Osteoblast (primary cell): ENCODE measurements around the gene SCEL. TPM values are rescaled to one million over a fixed set of nuclear protein-coding genes. Genes with fewer than 3 reads are reported as not detected.
A peak's percentile ranks its signal among the peaks of the same experiment; 100 is the strongest.

Experiments used
- DNase-seq: peaks from one replicate; pipeline ENCODE4 v3.0.0; 2011; ENCODE audit warnings: low spot score, mixed read lengths; ENCODE audit not compliant: insufficient read length; ENCODE audit errors: missing footprints
- H2AFZ ChIP-seq: 2 replicates; pipeline ENCODE4 v1.6.0; 2011; ENCODE audit warnings: mild to moderate bottlenecking, low read length
- H3K27ac ChIP-seq: 2 replicates; pipeline ENCODE4 v1.5.1; 2011; ENCODE audit warnings: mild to moderate bottlenecking, low read depth, low read length, moderate library complexity
- H3K27me3 ChIP-seq: 2 replicates; pipeline ENCODE4 v1.6.0; 2012; ENCODE audit warnings: mild to moderate bottlenecking, control low read depth, inconsistent platforms, low read length, moderate library complexity; ENCODE audit not compliant: insufficient read depth
- H3K36me3 ChIP-seq: 2 replicates; pipeline ENCODE4 v1.5.1; 2011; ENCODE audit warnings: mild to moderate bottlenecking, low read length, control low read depth, moderate library complexity; ENCODE audit not compliant: insufficient read depth
- H3K4me1 ChIP-seq: 2 replicates; pipeline ENCODE4 v1.5.1; 2011; ENCODE audit warnings: mild to moderate bottlenecking, low read length, control low read depth, moderate library complexity; ENCODE audit not compliant: insufficient read depth
- H3K4me2 ChIP-seq: 2 replicates; pipeline ENCODE4 v1.6.0; 2011; ENCODE audit warnings: mild to moderate bottlenecking, low read length; ENCODE audit not compliant: insufficient read depth
- H3K4me3 ChIP-seq: fragments of 200-600 bp; sonication (generic); 3 replicates; pipeline ENCODE4 v1.5.1; 2012; ENCODE audit warnings: mild to moderate bottlenecking, low read length, inconsistent platforms; ENCODE audit not compliant: insufficient read depth
- H3K79me2 ChIP-seq: 2 replicates; pipeline ENCODE4 v1.6.0; 2012; ENCODE audit warnings: mild to moderate bottlenecking, low read length, control low read depth, inconsistent platforms; ENCODE audit not compliant: insufficient read depth
- H3K9me3 ChIP-seq: 2 replicates; pipeline ENCODE4 v1.5.1; 2011; ENCODE audit warnings: low read depth, low read length, control low read depth
- H4K20me1 ChIP-seq: 2 replicates; pipeline ENCODE4 v1.6.0; 2012; ENCODE audit warnings: mild to moderate bottlenecking, low read length, control low read depth; ENCODE audit not compliant: insufficient read depth
- CTCF ChIP-seq: IDR thresholded peaks from 2 replicates; pipeline ENCODE4 v1.5.1; 2011; ENCODE audit warnings: mild to moderate bottlenecking, low read depth, low read length, moderate library complexity; ENCODE audit errors: extremely low read depth
- total RNA-seq: library from RNA; depleted of rRNA; stranded (reverse); fragments of >200 nt; gene quantifications from 2 replicates; pipeline ENCODE4 v1.2.3, GENCODE V29; 2012

The SCEL gene
- total RNA-seq, 1 donor, result not detected

GRCh38 chr13:77565635-77566034 lies 30.1 kb downstream of the SCEL start:
- H3K9me3 ChIP-seq, result no peaks in the 10 kb centered on the region
- H3K79me2 ChIP-seq, result no peaks in the 10 kb centered on the region
- H2AFZ ChIP-seq, result no peak overlapping the region
- no peaks in the 10 kb centered on the region for H4K20me1 ChIP-seq
- no peaks in the 10 kb centered on the region for H3K4me1 ChIP-seq
- no peak overlapping the region for H3K4me3 ChIP-seq
- H3K27me3 ChIP-seq, result no peaks in the 10 kb centered on the region
- no peak for DNase-seq
- peak; percentile 47 for TF ChIP-seq CTCF
- H3K36me3 ChIP-seq, result no peaks in the 10 kb centered on the region
- H3K4me2 ChIP-seq, result no peak overlapping the region
- no peak overlapping the region for H3K27ac ChIP-seq

- Histone ChIP-seq H4K20me1 (no peaks in the 10 kb centered on the region), H2AFZ (no peak overlapping the region), H3K79me2 (no peaks in the 10 kb centered on the region), H3K4me3 (no peak overlapping the region), H3K27ac (no peak overlapping the region), H3K27me3 (no peaks in the 10 kb centered on the region), H3K36me3 (no peaks in the 10 kb centered on the region), H3K4me2 (no peak overlapping the region), H3K4me1 (no peaks in the 10 kb centered on the region), H3K9me3 (no peaks in the 10 kb centered on the region)
- no peak for TF ChIP-seq CTCF
- no peak for DNase-seq
These were observed 36.5 kb downstream of the SCEL start for GRCh38 chr13:77571956-77572355.

GRCh38 chr13:77574096-77574495 lies 38.6 kb downstream of the SCEL start:
- no peaks in the 10 kb centered on the region for H3K27me3 ChIP-seq
- no peaks in the 10 kb centered on the region for H4K20me1 ChIP-seq
- H3K9me3 ChIP-seq, result no peaks in the 10 kb centered on the region
- no peaks in the 10 kb centered on the region for H3K36me3 ChIP-seq
- H3K4me2 ChIP-seq, result no peak overlapping the region
- H2AFZ ChIP-seq, result no peak overlapping the region
- no peaks in the 10 kb centered on the region for H3K4me1 ChIP-seq
- H3K27ac ChIP-seq, result no peak overlapping the region
- no peak for DNase-seq
- H3K4me3 ChIP-seq, result no peak overlapping the region
- no peak for TF ChIP-seq CTCF
- H3K79me2 ChIP-seq, result no peaks in the 10 kb centered on the region

GRCh38 chr13:77579959-77580358 lies 44.5 kb downstream of the SCEL start:
- H4K20me1 ChIP-seq, result no peaks in the 10 kb centered on the region
- H3K36me3 ChIP-seq, result no peaks in the 10 kb centered on the region
- no peaks in the 10 kb centered on the region for H3K79me2 ChIP-seq
- H3K9me3 ChIP-seq, result no peaks in the 10 kb centered on the region
- H2AFZ ChIP-seq, result no peak overlapping the region
- no peak overlapping the region for H3K4me2 ChIP-seq
- no peak overlapping the region for H3K27ac ChIP-seq
- DNase-seq, result no peak
- TF ChIP-seq CTCF, result no peak
- no peak overlapping the region for H3K4me3 ChIP-seq
- H3K4me1 ChIP-seq, result no peaks in the 10 kb centered on the region
- H3K27me3 ChIP-seq, result no peaks in the 10 kb centered on the region
